GM19193 (cell line): ENCODE data around the gene LZTS3.

Source experiments
- POLR2A ChIP-seq: IDR thresholded peaks from 4 replicates; pipeline ENCODE4 v1.6.1; 2011; ENCODE audit not compliant: insufficient read depth, insufficient read length; ENCODE audit errors: extremely low read depth

The LZTS3 gene

DNA sequence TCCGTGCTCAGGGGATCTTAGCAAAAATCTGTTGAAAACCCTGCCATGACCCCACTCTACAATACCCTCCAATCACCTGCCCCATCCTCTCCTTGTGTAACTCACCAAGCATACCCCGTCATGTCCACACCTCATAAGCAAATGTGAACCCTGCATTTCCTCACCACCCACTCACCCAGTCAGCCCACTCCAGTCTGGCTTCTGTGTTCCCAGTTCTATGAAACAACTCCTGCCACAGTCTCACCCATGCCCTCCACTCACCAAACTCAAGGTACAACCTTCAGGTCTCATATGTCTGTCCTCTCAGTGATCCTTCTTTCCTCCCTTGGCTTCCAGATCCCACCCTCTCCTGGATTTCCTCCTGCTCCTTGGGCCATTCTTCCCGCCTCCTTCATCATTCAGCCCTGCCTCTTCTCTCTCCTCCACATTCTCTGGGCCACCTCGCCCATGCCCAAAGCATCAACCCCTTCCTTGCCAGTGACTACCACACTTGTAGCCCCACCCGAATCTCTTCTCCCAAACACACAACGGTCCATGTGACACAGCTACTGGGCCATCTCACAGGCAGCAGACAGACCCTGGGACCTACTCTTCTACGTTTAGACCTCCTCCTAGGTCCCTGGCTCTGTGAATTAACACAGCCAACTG, 22.4 kb upstream of the LZTS3 start:
- no peak for TF ChIP-seq POLR2A

DNA sequence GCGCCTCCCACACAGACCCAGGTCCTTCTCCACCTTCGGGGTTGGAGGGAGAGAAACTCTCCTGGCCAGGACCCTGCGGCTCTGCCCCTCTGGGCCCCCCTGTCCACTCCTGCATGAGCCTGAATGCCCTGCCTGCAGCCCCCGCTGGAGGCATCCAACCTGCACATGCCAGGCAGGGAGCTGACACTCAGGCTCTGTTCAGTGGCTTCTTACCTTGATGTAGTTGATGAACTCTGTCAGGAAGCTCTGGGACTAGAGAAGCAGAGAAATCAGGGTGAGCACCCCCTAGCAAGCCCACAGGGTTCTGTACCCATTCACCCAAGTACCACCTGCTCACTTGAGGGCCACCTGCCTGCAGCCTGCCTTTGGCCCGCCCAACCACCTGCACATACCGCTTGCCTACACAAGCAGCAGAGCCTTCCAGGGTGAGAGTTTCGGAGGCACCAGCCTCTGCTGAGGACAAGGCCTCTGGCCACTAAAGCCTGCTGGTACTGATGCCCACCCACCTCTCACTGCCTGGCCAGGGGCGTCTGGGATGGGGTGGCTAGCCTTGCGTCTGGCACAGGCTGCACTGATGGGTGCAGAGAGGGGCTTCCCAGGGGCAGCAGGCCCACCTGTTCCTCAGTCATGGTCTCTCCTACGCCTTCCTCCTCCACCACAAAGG, 21.4 kb upstream of the LZTS3 start:
- TF ChIP-seq POLR2A: no peak

DNA sequence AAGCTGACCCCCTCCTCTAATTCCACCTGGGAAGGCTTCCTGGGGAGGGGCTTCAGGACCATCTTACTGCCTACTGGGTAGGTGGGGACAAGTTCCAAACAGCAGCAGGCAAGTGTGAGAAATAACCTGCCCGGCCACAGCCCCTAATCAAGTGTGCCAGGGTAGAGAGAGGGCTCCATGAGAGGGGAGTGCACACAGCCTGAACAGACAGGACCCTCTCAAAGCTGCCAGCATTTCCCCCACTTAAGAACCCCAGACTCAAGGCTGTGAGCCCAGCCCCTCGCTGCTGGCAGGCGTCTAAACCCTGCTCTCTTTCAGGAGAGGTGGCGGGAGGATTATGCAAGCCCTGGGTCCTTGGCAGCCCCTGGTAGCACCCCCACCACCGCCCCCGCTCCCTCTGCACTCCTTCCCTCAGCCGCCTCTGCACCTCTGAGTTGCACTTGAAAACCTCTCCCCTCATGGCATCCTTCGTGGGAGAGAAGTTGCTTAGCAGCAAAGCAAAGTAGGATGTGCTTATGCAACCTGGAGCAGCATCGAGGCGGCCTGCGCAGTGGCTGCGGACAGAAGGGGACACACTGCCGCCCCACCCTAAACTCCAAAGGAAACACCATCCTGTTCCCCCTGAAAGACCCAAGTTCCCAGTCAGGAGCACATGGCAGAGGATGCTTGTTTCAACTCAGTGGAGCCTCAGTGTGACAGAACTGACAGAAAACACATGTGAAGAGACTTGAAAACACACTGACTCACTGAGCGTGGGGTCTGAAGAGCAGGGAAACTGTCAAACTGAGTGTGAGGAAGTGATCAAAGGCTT, 20.7 kb upstream of the LZTS3 start:
- no peak for TF ChIP-seq POLR2A

DNA sequence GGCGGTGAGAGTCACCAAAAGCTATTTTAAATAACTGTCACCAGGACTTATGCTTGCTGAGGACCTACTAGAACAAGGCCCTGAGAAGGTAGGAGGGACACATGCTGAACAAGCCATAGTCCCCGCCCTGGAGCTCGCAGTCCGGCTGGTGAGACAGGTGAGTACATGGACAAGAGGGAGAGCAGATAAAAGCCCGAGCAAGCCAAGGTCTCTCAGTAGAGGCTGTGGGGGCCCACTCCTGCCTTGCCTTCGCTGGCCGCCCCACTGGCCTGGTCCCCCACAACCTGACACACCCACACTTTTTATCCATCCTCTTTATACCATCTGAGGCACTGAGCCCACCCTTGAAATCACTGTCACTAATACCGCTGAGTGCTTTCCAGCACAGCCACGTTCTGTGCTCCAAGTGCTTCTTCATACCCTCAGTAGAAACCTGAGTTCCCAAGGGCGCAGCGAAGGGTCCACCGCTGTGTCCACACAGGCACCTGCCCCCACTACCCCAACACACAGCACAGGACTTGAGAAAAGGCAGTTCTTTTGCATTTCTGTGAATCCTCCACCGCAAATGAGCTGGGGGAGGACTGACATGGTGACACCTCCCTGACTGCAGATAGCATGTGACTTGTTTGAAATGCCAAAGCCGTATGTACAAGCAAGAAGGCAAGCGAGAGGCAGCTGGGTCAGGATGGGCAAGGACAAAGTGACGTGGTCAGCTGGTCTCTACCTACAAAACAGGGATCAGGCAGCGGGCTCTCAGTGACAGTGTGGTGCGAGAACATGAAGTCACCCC, 19.1 kb upstream of the LZTS3 start:
- TF ChIP-seq POLR2A: no peak

DNA sequence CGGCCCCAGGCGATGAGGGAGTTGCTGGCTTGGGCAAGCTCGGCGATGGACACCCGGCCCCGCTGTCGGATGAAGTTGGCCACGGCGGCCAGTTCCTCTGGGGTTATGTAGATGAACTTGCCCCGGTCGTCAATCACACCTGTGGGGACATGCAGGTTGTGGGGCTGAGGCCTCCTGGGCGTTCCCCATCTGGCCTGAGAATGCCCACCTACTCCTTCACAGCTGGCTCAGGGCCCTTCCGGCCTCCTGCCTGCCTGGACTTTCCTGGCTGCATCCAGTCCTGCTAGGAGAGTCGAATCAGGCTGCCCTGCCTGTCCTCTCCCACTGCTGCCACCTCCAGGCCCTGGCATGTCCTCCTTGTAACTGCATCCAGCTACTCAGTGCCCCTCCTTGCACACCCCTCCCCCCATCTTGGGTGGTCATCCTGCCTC, 17.3 kb upstream of the LZTS3 start:
- no peak for TF ChIP-seq POLR2A

DNA sequence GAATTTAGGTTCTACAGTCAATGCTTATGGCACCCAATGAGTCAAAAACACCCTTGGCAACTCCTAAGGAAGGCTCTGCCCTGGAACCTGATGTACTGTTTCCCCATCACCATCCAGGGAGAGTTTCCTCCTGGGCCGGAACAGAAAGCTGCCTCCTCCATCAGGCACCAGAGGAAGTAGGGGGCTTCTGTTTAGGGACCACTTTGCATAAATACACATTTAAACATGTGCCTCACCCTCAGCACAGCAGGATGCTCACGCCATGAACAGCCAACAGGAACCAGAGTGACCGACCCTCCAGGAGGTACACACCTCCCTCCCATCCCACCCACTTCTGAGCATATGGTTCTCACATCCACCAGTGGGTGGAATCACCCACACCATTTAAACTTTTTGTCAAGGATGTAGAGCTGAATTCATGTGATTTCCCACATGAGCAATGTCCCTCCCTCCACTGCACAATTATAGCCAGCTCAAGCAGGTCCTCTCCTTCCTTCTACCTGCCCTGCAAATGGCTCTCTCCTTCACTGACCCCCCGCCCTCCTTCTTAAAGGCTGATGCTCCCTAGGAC, 16.3 kb upstream of the LZTS3 start:
- no peak for TF ChIP-seq POLR2A

DNA sequence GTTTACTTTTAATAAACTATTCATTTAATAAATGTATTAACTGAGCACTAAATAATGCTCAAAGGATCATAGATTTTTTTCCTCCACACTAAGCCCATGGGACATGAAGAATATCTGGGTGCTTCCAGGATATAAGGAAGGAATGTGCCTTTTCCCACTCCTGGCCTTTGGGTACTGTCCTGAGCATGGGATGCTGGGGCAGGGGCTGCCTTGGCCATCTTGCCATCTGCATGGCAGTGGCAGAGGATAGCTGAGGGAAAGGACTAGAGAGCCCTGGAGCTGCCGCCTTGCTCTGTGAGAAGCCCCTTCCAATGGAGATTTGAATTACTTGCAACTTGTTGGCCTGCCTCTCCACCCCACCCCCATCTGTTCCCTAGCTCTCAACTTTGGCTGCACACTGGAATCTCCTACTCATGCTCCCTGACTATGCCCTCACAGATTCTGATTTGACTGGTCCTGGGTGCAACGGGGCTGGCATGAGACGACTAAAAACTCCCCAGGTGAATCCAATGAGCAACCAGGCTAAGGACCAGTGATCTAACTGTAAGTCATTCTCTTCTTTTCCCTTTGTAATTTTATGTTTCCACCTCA, 15.6 kb upstream of the LZTS3 start:
- no peak for TF ChIP-seq POLR2A

DNA sequence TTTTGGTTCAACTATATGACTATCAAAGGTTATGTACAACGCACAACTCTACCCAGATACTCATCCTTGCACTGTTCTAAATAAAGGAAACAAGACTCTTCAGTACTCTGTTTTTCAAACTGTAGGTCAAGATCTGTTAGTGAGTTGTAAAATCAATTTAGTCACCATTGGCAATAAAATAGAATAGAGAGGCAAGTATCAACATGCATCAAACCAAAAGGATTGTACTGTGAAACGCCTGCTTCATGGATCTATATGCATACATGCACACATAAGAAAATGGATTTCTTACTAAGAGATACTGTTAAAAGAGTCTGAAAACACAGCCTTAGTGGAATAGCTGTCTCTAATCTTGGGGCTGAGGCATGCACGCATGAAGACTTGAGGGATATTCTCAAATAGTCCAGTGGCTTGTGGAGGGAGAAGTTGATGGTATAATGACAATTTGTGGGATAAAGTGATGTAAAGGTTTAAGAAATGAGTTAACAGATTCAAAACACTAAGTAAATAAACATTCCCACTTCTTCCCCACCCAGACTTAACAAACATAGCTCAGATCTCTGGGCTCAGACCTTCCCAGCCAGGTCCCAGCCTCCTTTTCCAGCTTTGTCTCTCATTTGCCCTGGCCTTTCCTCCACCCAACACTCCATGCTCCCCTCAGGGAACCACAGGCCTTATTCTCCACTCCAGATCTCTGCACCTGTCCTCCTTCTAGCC, 10.7 kb upstream of the LZTS3 start:
- TF ChIP-seq POLR2A: no peak

DNA sequence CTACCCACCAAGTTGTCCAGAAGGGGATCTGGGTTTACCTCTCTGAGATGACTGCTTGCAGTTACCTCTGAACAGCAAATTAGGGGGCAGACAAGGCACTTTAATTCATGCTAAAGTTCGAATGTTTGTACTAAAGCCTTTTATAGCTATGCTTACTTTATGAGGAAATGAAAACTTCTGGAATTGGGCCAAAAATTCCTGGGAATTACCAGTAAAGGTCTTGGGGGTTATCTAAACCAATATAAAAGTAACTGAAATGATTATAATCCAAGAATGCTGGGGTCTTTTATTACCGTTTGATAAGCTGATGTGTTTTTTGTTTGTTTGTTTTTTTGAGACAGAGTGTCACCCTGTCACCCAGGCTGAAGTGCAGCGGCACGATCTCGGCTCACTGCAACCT, 7.9 kb upstream of the LZTS3 start:
- no peak for TF ChIP-seq POLR2A

DNA sequence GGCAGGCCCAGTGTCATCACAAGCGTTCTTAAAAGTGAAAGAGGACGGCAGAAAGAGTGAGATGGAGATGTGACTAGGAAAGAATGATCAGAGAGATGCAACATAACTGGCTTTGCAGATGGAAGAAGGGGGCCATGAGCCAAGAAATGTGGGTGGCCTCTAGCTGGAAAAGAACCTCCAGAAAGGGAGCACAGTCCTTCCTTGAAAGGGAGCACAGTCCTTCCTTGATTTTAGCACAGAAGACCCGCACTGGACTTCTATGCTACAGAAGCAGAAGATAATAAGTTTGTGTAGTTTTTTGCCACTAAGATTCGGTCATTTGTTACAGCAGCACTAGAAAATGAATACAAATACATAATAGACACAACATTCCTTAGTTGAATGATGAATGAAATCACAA, 7.0 kb upstream of the LZTS3 start:
- no peak for TF ChIP-seq POLR2A

DNA sequence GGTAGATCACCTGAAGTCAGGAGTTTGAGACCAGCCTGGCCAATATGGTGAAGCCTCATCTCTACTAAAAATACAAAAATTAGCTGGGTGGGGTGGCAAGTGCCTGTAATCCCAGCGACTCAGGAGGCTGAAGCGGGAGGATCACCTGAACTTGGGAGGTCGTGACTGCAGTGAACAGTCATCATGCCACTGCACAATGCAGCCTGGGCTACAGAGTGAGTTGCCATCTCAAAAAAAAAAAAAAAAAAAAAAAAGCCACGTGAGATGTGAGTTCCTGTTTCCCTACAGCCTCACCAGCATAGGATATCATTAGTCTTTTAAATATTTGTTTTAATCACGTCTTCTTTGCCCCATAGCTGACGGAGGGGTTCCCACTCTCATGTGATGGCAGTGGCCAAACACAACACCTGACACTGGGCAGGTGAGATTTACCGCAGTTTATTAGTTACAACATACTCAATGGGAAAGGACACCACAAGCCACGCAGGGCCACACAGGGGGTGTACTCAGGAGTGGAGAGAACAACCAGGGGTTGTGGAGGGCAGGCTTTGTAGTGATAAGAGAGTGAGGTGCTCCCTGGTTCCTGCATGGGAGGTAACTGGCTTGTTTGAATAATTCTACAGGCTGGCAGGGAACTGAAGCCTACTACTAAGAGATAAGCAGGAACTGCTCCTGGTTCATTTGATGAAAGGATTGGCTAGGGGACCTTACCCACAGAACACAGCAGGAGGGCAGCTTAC, 4.6 kb upstream of the LZTS3 start:
- no peak for TF ChIP-seq POLR2A

DNA sequence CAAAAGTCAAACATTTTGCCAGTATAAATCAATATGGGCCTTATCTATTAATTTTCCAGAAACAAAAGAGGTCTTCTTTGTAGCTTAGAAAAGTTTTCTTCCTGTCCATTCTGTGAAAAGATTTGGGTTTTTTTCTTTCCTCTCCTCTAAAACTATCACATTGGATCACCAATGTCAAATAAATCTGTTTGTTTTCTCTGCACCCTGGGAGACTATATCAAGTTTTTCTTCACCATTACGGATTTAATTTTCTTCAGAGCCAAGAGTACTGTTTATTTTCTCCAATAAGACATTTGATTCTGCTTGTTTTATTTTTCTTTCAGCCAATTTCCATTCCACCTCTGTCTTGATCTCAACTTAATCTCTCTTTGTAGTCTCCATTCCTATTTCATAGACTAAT, 1.9 kb upstream of the LZTS3 start:
- no peak for TF ChIP-seq POLR2A

DNA sequence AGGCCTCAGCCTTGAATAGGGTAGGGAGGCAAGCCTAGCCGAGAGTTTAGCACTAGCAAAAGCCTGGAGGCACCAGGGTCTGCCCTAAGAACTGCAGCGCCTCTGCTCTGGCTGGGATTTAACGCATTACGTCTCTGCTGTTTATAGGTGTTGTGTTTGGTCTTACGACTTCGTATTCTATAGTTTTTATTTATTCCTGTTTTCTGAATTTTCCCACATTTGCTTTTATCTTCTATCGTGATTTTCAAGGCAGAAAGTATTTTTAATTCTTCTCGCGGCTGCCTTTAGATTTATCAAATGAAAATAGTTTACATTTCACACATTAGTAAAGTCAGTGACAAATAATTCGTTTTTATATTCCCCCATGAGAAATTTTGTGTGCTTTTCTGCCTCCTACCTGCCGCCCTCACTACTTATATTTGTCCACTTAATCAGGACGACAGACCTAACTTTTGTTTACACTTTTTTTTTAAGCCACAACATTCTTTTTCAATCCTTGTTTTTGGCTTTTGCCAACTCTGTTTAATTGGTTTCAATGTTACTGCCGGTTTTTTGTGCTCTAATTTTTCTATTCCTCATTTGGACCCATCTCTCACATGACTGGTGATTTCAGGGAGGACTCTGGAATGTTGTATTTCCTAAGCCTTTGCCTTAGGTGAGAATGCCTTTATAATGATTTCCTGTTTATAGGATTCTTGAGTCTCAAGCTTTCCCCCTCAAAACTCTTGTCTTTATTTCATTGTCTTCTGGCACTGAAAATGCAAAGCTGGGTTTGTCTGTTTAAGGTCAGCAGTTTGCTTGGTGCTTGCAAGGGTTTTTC, 1.3 kb upstream of the LZTS3 start:
- TF ChIP-seq POLR2A: no peak
